Measurements from ENCODE around the gene UCHL1.
"Not testable (repeated sequence)": the region's sequence is repeated elsewhere in the genome, so short reads cannot be mapped to it uniquely, and the experiment has no call there.

Gene UCHL1

GRCh38 chr4:41290479-41290878, 33.8 kb downstream of the UCHL1 start:
- DNase-seq (ENCODE audit: low read depth) = no peak

- no peak for DNase-seq (ENCODE audit: low read depth)
Observed at GRCh38 chr4:41294445-41295062, 37.8 kb downstream of the UCHL1 start.

- DNase-seq (ENCODE audit: low read depth) = no peak
Observed at GRCh38 chr4:41296995-41297394, 40.3 kb downstream of the UCHL1 start.

GRCh38 chr4:41297832-41298231, 41.1 kb downstream of the UCHL1 start:
- no peak for DNase-seq (ENCODE audit: low read depth)

- DNase-seq (ENCODE audit: low read depth) = no peak
Observed at GRCh38 chr4:41299486-41299885, 42.8 kb downstream of the UCHL1 start.

GRCh38 chr4:41301137-41301536, 44.4 kb downstream of the UCHL1 start:
- DNase-seq (ENCODE audit: low read depth) = no peak

- DNase-seq (ENCODE audit: low read depth) = no peak
Observed at GRCh38 chr4:41303372-41304118, 46.8 kb downstream of the UCHL1 start.

GRCh38 chr4:41304221-41304620, 47.5 kb downstream of the UCHL1 start:
- DNase-seq (ENCODE audit: low read depth) = no peak

- no peak for DNase-seq (ENCODE audit: low read depth)
Observed at GRCh38 chr4:41305476-41305875, 48.7 kb downstream of the UCHL1 start.

GRCh38 chr4:41307638-41308037, 50.9 kb downstream of the UCHL1 start:
- no peak for DNase-seq (ENCODE audit: low read depth)

GRCh38 chr4:41308398-41308797, 51.7 kb downstream of the UCHL1 start:
- DNase-seq (ENCODE audit: low read depth) = no peak

- DNase-seq (ENCODE audit: low read depth) = not testable (repeated sequence)
Observed at GRCh38 chr4:41315426-41315825, 58.7 kb downstream of the UCHL1 start.

- no peak for DNase-seq (ENCODE audit: low read depth)
Observed at GRCh38 chr4:41315862-41316261, 59.1 kb downstream of the UCHL1 start.

All from T-helper 22 cell (primary cell).